Immature natural killer cell (primary cell): Measurements from ENCODE around the gene RAPH1. TPM values are rescaled to one million over a fixed set of nuclear protein-coding genes. Genes with fewer than 3 reads are reported as not detected.
"Not testable (repeated sequence)": the region's sequence is repeated elsewhere in the genome, so short reads cannot be mapped to it uniquely, and the experiment has no call there.

Experiments used
- DNase-seq, 3 donors: peaks; one replicate each; pipeline ENCODE4 v3.0.0; 2022; ENCODE audit warnings: mixed read lengths in 1 of 3
- H3K27ac Mint-ChIP-seq, 6 donors: one replicate each; pipeline ENCODE4 v1.8.0; 2020; ENCODE audit warnings: mixed read lengths in 6 of 6, mild to moderate bottlenecking in 5 of 6, inconsistent platforms in 4 of 6, moderate library complexity in 3 of 6
- H3K27me3 Mint-ChIP-seq, 3 donors: one replicate each; pipeline ENCODE4 v1.8.0; 2020 to 2021; ENCODE audit warnings: low read depth in 3 of 3, mild to moderate bottlenecking in 3 of 3, mixed read lengths in 3 of 3, moderate library complexity in 3 of 3, inconsistent platforms in 1 of 3
- H3K36me3 Mint-ChIP-seq, 3 donors: one replicate each; pipeline ENCODE4 v1.8.0; 2020; ENCODE audit warnings: mixed read lengths in 3 of 3, inconsistent platforms in 2 of 3, mild to moderate bottlenecking in 2 of 3
- H3K4me1 Mint-ChIP-seq, 2 donors: one replicate each; pipeline ENCODE4 v1.8.0; 2020; ENCODE audit warnings: inconsistent platforms in 2 of 2, mild to moderate bottlenecking in 2 of 2, mixed read lengths in 2 of 2, moderate library complexity in 1 of 2
- H3K4me3 Mint-ChIP-seq, 5 donors: one replicate each; pipeline ENCODE4 v1.8.0; 2020; ENCODE audit warnings: mild to moderate bottlenecking in 5 of 5, mixed read lengths in 5 of 5, inconsistent platforms in 3 of 5, moderate library complexity in 3 of 5
- H3K9me3 Mint-ChIP-seq, 6 donors: one replicate each; pipeline ENCODE4 v1.8.0; 2020; ENCODE audit warnings: mild to moderate bottlenecking in 6 of 6, mixed read lengths in 6 of 6, inconsistent platforms in 4 of 6, moderate library complexity in 3 of 6
- polyA plus RNA-seq, 3 donors: library from polyadenylated mRNA; unstranded; fragments of 300-500 nt; fragmentation: Illumina TruSeq; gene quantifications; one replicate each; pipeline ENCODE4 v1.2.3, GENCODE V29; 2021

Gene RAPH1
- polyA plus RNA-seq, 3 donors from 2014 or later = not detected

DNA sequence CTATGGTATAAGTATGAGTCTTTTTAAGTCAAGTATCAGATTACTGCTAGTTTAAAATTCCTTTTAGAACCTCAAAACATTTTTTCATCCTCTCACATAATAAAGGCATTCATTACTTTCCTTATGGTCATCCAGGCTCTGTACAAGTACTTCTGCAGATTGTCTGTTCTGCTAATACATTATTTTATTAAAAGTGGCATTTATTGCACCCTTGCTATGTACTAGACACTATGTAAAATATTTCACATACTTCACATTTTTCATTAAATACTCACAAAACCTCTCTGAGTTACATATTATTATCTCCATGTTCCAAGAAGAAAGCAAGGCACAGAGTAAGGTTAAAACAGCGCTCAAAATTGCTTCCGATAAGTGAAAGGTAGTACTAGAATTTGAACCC, 84.1 kb downstream of the RAPH1 start:
- H3K9me3 Mint-ChIP-seq = no peaks in the 10 kb centered on the region
- H3K36me3 Mint-ChIP-seq = no peaks in the 10 kb centered on the region

GRCh38 chr2:203450561-203450960, 84.5 kb downstream of the RAPH1 start:
- Mint-ChIP-seq H3K4me3 (no peak overlapping the region), H3K27ac (no peak overlapping the region), H3K27me3 (peaks cover 0 to 5% (median 1%) of the 10 kb centered on the region in 3 donors), H3K4me1 (no peaks in the 10 kb centered on the region), H3K9me3 (no peaks in the 10 kb centered on the region), H3K36me3 (no peaks in the 10 kb centered on the region)
- DNase-seq = no peak

More for the DNA sequence above, 84.1 kb downstream of the RAPH1 start:
- no peak overlapping the region for H3K27ac Mint-ChIP-seq
- H3K27me3 Mint-ChIP-seq = peaks cover 0 to 5% (median 0%) of the 10 kb centered on the region in 3 donors
- H3K4me1 Mint-ChIP-seq = no peaks in the 10 kb centered on the region
- DNase-seq = no peak
- H3K4me3 Mint-ChIP-seq = no peak overlapping the region

DNA sequence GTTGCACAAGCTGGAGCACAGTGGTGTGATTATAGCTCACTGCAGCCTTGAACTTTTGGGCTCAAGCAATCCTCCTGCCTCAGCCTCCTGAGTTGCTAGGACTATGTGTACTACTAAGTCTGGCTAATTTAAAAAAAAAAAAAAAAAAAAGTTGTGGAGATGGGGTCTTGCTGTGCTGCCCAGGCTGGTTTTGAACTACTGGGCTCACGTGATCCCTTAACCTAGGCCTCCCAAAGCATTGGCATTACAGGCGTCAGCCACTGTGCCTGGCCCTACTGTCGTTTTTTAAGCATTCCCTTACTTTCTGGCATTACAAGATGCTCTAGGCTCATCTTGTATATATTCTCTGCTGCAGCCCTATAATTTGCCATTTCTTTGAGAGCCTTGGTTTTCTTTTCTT, 88.3 kb downstream of the RAPH1 start:
- no peaks in the 10 kb centered on the region for H3K4me1 Mint-ChIP-seq
- no peak overlapping the region for H3K4me3 Mint-ChIP-seq
- no peaks in the 10 kb centered on the region for H3K9me3 Mint-ChIP-seq
- H3K27me3 Mint-ChIP-seq = peaks cover 0 to 1% (median 0%) of the 10 kb centered on the region in 3 donors
- no peak overlapping the region for H3K27ac Mint-ChIP-seq
- H3K36me3 Mint-ChIP-seq = no peaks in the 10 kb centered on the region
- DNase-seq = no peak

GRCh38 chr2:203446071-203446481, 89.0 kb downstream of the RAPH1 start:
- Mint-ChIP-seq H3K36me3 (no peaks in the 10 kb centered on the region), H3K27me3 (peaks cover 0 to 1% (median 0%) of the 10 kb centered on the region in 3 donors), H3K4me1 (no peaks in the 10 kb centered on the region), H3K9me3 (no peaks in the 10 kb centered on the region), H3K4me3 (no peak overlapping the region), H3K27ac (no peak overlapping the region)
- DNase-seq = no peak

GRCh38 chr2:203444738-203445137, 90.4 kb downstream of the RAPH1 start:
- no peak overlapping the region for H3K27ac Mint-ChIP-seq
- H3K4me3 Mint-ChIP-seq = no peak overlapping the region
- no peak for DNase-seq
- H3K9me3 Mint-ChIP-seq = no peaks in the 10 kb centered on the region
- peaks cover 0 to 1% (median 0%) of the 10 kb centered on the region in 3 donors for H3K27me3 Mint-ChIP-seq
- H3K4me1 Mint-ChIP-seq = no peaks in the 10 kb centered on the region
- H3K36me3 Mint-ChIP-seq = no peaks in the 10 kb centered on the region

DNA sequence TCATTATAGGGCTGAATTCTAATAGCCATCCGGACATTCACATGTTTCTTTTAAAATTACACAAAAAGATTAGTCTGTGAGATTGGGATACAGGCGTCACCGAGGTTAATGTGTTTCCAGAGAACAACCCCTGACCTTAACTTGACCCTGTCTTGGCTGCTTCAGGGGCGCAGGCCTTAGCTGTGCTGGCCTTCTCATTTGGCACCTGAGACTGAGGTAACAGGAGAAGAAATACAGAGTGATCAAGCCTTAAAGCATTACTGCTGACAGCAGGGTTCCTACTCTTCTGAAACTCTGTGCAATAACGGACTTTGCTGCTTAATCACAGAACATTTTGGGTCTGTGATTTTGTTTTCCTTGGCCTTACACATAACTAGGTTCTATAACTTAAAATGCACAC, 92.6 kb downstream of the RAPH1 start:
- Mint-ChIP-seq H3K27ac (no peak overlapping the region), H3K4me3 (no peak overlapping the region), H3K36me3 (no peaks in the 10 kb centered on the region), H3K4me1 (no peaks in the 10 kb centered on the region), H3K27me3 (peaks cover 0 to 1% (median 0%) of the 10 kb centered on the region in 3 donors), H3K9me3 (no peaks in the 10 kb centered on the region)
- DNase-seq = no peak

GRCh38 chr2:203441463-203441862, 93.6 kb downstream of the RAPH1 start:
- H3K4me1 Mint-ChIP-seq = no peaks in the 10 kb centered on the region
- no peaks in the 10 kb centered on the region for H3K9me3 Mint-ChIP-seq
- H3K27ac Mint-ChIP-seq = no peak overlapping the region
- H3K36me3 Mint-ChIP-seq = no peaks in the 10 kb centered on the region
- peaks cover 0 to 1% (median 0%) of the 10 kb centered on the region in 3 donors for H3K27me3 Mint-ChIP-seq
- H3K4me3 Mint-ChIP-seq = no peak overlapping the region
- no peak for DNase-seq

DNA sequence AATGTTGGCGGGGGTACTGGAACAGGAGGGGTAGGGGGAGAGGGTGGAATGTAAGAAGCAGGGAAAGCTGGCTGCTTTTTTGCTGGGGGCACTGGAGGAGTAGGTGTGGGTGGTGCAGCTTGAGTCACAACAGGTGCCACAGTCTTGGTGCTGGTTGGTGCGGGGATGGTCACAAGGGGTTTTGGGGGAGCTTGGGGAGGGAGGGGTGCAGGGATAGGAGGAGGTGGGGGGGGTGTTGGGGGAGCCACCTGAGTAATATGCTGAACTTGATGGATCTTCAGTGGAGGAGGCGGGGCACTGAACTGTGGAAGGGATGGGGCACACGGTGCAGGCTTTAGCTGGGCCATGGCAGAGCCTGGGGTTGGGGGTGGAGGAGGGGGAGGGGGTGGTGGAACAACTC, 94.4 kb downstream of the RAPH1 start:
- DNase-seq = no peak
- Mint-ChIP-seq H3K9me3 (no peaks in the 10 kb centered on the region), H3K4me1 (no peaks in the 10 kb centered on the region), H3K27ac (no peak overlapping the region), H3K4me3 (no peak overlapping the region), H3K36me3 (no peaks in the 10 kb centered on the region), H3K27me3 (no peaks in the 10 kb centered on the region)

DNA sequence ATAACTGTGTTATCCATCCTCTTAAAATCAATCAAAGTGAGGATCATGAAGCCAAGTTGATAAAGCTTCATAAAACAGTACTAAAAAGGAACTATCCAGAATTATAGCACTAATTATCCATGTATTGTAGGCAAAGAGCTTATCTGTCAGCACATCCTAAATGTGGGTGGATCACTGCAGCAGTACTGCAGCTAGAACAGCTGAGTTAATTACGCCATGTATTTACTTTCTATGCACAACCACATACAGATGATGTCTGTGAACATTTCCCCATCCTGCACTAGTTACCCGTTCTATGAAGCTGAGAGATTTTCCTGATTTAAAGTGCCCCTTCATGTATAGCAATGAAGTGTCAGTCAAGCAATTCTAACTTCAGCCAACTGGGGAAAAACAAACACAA, 96.6 kb downstream of the RAPH1 start:
- Mint-ChIP-seq H3K4me1 (no peaks in the 10 kb centered on the region), H3K27ac (no peak overlapping the region), H3K36me3 (no peaks in the 10 kb centered on the region), H3K9me3 (no peaks in the 10 kb centered on the region), H3K27me3 (no peaks in the 10 kb centered on the region), H3K4me3 (no peak overlapping the region)
- DNase-seq = no peak

DNA sequence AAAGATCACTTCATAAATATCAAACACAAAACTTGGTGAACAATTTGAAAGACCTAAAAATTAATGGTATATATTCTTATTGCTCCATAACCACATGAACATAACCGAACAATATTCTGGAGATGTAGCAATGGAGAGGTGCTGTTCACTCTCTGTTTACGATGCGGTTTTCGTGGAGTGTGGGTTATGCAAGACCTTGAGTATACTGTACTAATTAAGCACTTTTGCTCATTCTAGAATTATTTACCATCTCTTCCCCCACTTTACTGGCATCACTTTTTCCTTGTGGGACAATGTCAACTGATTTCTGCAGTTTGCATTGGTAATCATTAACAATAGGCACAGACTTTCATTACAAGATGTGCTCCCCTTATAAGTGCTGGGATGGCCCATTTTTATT, 97.6 kb downstream of the RAPH1 start:
- no peak overlapping the region for H3K4me3 Mint-ChIP-seq
- H3K27me3 Mint-ChIP-seq = no peaks in the 10 kb centered on the region
- H3K36me3 Mint-ChIP-seq = peaks cover 0 to 4% (median under 1%) of the 10 kb centered on the region in 3 donors
- DNase-seq = no peak
- H3K27ac Mint-ChIP-seq = no peak overlapping the region
- no peaks in the 10 kb centered on the region for H3K4me1 Mint-ChIP-seq
- no peaks in the 10 kb centered on the region for H3K9me3 Mint-ChIP-seq

GRCh38 chr2:203436496-203436895, 98.6 kb downstream of the RAPH1 start:
- Mint-ChIP-seq H3K4me1 (no peaks in the 10 kb centered on the region), H3K9me3 (no peaks in the 10 kb centered on the region), H3K27ac (no peak overlapping the region), H3K27me3 (no peaks in the 10 kb centered on the region), H3K4me3 (no peak overlapping the region), H3K36me3 (peaks cover 0 to 7% (median 5%) of the 10 kb centered on the region in 3 donors)
- no peak for DNase-seq

- DNase-seq = no peak
- Mint-ChIP-seq H3K4me3 (no peak overlapping the region), H3K27ac (no peak overlapping the region), H3K36me3 (peaks cover 5 to 8% (median 7%) of the 10 kb centered on the region in 3 donors), H3K9me3 (no peaks in the 10 kb centered on the region), H3K27me3 (no peaks in the 10 kb centered on the region), H3K4me1 (no peaks in the 10 kb centered on the region)
Measured at GRCh38 chr2:203432811-203433210, 102.3 kb downstream of the RAPH1 start.

DNA sequence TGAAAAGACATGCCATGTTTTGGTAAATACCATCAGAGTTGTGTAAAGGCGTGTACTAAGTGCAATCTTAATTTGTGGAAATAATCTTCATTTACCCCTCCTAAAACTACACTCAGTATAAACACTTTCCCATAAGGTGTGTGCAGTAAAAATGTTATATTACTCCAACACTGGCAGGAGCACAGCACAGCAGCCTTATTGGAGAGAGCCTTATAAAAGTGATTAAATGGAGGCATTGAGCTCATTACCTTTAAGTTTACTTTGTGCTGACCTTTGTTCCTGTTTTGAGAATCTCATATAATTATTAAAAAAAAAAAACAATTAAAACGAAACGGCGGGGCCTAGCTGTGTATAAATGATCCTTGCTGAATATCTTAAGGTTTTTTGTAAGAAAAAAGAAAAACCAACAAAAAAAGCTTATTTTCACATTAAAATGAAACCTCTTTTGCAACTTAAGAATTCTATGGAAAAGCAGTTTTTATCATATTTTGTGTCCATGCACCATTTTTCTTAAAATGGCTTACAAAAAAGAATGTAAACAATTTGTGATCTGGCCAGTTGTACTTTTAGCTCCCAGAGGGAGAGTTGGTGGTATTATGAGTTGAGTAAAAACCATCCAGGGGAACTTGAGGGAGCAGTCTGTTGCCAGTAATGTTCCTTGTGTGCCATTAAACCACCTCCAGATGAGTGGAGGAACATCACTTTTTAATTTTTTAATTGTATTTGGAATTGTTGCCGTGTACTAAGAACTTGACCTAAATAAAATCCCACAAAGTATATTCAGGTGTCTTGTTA, 103.5 kb downstream of the RAPH1 start:
- Mint-ChIP-seq H3K27me3 (no peaks in the 10 kb centered on the region), H3K27ac (no peak overlapping the region), H3K9me3 (no peaks in the 10 kb centered on the region), H3K4me3 (no peak overlapping the region), H3K36me3 (peaks cover 8 to 12% (median 11%) of the 10 kb centered on the region in 3 donors), H3K4me1 (no peaks in the 10 kb centered on the region)
- DNase-seq = no peak

GRCh38 chr2:203429643-203430042, 105.5 kb downstream of the RAPH1 start:
- not testable (repeated sequence) for H3K27ac Mint-ChIP-seq, H3K4me3 Mint-ChIP-seq, H3K27me3 Mint-ChIP-seq, DNase-seq, H3K4me1 Mint-ChIP-seq, H3K9me3 Mint-ChIP-seq
- H3K36me3 Mint-ChIP-seq = peaks cover 11 to 16% (median 12%) of the 10 kb centered on the region in 3 donors

- Mint-ChIP-seq H3K4me1 (no peaks in the 10 kb centered on the region), H3K9me3 (no peaks in the 10 kb centered on the region), H3K36me3 (peaks cover 10 to 27% (median 16%) of the 10 kb centered on the region in 3 donors), H3K27ac (no peak overlapping the region), H3K4me3 (no peak overlapping the region), H3K27me3 (no peaks in the 10 kb centered on the region)
- DNase-seq = no peak
Measured at GRCh38 chr2:203427061-203427460, 108.0 kb downstream of the RAPH1 start.
